ENCODE results near the gene RSPH1. TPM values are rescaled to one million over a fixed set of nuclear protein-coding genes. Genes with fewer than 3 reads are reported as not detected.
A peak's percentile ranks its signal among the peaks of the same experiment; 100 is the strongest.

The RSPH1 gene
- polyA plus RNA-seq, 3 donors: 11.0 to 15.9 (median 13.7) TPM

- no peak for DNase-seq
Observed at GRCh38 chr21:42466700-42467099, 29.3 kb downstream of the RSPH1 start.

- no peak for DNase-seq
Observed at GRCh38 chr21:42465803-42466127, 30.3 kb downstream of the RSPH1 start.

DNA sequence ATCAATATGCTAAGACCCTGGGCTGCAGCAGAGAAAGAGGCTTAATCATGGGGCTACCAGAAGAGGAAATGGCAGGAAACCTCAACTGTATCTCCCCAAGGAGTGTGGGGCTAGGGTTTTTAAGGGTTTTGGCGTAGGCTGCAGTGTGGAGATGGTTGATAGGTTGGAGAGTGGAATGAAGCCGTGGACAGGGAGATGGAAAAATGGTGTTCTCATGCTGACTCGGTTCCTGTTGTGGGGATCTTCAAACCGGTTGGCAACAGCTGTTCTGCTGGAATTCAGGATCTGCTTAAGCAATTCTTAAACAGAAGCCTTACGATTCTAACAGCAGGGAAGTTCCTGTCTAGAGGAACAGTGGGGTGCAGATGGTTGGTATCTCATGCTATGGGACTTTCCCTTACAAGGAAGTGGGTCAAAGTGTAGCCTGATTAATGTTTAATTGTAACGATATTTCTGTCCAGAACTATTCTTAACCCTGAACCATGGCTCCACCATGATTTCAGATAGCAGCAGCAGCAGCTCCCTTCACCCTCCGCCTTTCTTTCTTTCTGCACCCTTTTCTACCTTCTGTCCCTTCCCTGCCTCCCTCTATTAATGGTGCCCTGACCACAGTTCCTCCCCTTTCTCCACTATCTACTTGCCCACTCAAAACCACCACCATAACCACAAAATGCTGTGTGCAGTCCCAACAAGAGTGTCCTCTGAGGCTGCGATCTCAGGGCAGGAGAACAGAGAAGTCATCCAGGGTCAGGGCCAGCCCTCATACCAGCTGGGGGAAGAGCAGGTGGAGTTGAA is 30.8 kb downstream of the RSPH1 start:
- DNase-seq: no peak

DNA sequence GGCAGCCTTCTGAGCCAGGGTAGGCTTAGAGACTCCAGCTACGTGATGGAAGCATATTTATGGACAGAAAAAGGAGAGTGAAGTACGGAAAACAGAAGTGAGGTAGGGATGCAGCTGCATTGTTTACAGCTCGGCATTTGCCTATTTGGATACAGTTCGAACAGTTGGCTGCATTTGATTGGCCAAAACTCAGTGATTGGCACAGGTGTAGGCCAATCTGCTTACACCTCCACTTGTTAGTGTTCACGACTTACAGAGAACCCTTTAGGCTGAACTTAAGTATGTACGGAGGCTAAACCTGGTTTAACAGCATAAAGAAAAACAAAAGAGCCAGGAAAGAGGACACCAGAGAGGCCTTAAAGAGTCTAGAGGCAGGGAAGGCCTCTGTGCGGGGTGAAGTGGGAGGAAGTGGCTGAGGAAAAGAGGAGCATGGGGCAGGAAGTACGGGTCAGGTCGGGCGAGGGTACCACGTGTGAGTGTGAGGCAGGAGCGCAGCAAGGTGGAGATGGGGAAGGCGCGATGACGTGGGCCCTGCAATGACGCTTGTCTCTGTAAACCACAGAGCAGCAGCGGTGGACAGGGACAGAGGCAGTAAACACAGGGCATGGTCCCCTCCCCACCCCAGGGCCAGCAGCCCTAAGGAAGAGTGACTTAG is 32.0 kb downstream of the RSPH1 start:
- DNase-seq: no peak

- DNase-seq: peak; percentile 77
Observed at GRCh38 chr21:42461881-42462877, 33.8 kb downstream of the RSPH1 start.

DNA sequence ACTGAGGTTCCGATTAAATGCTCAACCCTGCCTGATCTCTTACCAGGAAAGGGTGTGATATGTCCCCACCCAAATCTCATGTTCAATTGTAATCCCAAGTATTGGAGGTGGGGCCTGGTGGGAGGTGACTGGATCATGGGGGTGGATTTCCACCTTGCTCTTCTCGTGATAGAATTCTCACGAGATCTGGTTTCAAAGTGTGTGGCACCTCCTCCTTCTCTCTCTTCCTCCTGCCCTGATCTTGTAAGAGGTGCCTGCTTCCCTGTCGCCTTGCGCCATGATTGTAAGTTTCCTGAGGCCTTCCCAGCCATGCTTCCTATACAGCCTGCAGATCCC is 34.9 kb downstream of the RSPH1 start:
- no peak for DNase-seq

DNA sequence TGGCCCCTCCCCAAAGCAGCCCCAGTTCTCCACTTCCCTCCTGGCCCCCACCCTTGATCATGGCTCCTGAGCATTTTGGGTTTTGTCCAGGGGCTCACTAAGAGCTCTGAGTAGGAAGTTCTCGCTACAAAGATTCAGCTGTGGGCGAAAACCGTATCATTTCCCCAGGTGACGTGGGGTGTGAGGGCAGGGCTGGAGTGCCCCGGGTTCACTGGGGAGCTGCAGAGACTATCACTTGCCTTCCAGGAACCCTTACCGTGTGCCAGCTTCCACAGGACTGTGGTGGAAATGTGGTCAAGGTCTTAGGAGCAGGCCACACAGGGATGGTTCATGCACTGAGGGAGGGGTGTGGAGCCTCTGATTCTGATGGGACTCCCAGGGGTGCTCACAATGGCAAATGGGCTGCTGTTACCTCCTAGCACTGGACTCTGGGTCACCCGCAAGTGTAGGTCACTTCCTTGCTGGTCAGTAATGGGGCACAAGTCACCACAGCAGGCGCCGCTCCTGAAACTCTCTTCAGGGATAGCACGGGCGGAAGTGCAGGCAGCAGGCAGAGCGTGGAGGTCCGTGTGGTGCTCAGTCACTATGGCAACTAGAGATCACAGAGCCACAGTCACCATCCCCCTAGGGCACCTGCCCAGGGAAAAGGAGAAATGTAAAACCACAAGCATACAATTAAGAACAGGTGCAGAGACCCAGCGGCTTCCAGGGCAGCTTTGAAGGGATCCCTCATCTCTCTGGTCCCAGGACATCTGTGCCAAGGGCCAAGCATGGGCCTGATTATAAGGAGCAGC is 35.4 kb downstream of the RSPH1 start:
- DNase-seq: peak; percentile 83

GRCh38 chr21:42459546-42460215 is 36.3 kb downstream of the RSPH1 start:
- DNase-seq: no peak

- no peak for DNase-seq
Observed at GRCh38 chr21:42459082-42459460, 37.0 kb downstream of the RSPH1 start.

- no peak for DNase-seq
Observed at GRCh38 chr21:42456457-42456856, 39.6 kb downstream of the RSPH1 start.

GRCh38 chr21:42455754-42456440 is 40.1 kb downstream of the RSPH1 start:
- no peak for DNase-seq

GRCh38 chr21:42455196-42455595 is 40.8 kb downstream of the RSPH1 start:
- DNase-seq: no peak

DNA sequence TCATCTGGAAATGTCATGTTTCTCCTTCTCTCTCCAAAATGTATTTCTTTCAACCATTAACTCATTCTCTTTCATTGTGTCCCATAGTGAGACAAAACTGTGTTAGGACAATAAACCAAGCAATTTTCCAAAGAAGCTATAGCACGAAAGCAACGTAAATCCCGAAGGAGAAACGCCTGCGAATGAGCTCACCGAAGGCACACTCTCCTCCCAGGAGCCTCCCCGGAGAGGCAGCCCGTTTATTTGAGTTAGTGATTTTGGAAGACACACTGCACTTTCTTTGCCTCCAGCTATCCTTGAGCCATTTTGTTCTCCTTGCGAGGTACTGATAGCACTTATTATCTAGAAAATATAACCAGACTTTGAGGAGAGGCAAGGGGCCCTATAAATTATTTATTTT is 41.2 kb downstream of the RSPH1 start:
- no peak for DNase-seq

GRCh38 chr21:42453986-42454570 is 41.9 kb downstream of the RSPH1 start:
- no peak for DNase-seq

- no peak for DNase-seq
Observed at GRCh38 chr21:42453224-42453985, 42.6 kb downstream of the RSPH1 start.

GRCh38 chr21:42452401-42453223 is 43.4 kb downstream of the RSPH1 start:
- DNase-seq: no peak

DNA sequence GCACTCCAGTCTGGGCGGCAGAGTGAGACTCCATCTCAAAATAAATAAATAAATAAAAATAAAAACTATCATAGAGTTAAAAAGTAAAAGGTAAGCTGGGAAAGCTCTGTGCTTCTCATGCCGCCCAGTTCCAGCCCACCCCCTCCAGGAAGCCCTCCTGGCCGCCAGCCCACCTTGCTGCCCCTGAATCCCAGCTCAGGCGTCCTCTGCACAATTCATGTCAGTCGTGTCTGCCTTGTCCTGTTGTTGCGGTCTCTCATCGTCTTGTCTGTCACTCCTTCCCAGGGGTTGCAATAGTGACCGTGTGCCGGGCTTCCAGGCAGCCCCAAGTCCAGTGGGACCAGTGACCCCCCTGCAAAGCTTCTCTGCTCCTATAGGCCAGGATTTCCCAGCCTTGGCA is 44.1 kb downstream of the RSPH1 start:
- DNase-seq: no peak

- no peak for DNase-seq
Observed at GRCh38 chr21:42448686-42449085, 47.3 kb downstream of the RSPH1 start.

Data from renal pelvis (tissue), 4 donors.